HG02938 (cell line): ENCODE data around the gene IKZF5.

Source experiments
- ATAC-seq: cut with Tn5 transposase; IDR thresholded peaks from one replicate; pipeline ENCODE4 v1.9.1; 2021; ENCODE audit warnings: mild to moderate bottlenecking, moderate library complexity; ENCODE audit not compliant: unreplicated experiment

The IKZF5 gene

GRCh38 chr10:123008355-123009104 is at the start of gene IKZF5, which contains the start of gene ACADSB:
IKZF5 (minus strand) TSS chr10:123008795; CDS start chr10:122998625, 10,170 bp downstream.
ACADSB (plus strand) TSS chr10:123009006; CDS start chr10:123009030, 24 bp downstream.
- ATAC-seq, result peak; percentile 77

DNA sequence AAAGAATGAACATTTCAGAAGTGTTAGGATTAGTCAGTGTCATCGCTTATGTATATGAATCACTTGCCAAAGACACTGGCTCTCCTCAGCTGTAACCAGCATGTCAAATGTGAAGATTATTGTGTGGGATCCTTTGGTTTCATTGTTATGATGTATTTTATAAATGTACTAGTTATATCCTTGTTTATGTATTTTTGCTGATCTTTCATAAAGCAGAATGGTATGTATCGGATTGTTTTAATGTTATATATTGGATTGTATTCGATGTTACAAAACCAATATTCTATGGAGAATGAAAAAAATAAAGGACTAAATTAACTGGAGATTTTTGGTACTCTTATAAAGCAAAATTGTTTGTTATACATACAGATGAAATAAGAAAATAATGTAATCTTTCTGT is 49.4 kb upstream of the IKZF5 start:
- no peak for ATAC-seq

- peak; percentile 50 for ATAC-seq
Observed at GRCh38 chr10:123045961-123046731, 37.6 kb upstream of the IKZF5 start.

- no peak for ATAC-seq
Observed at GRCh38 chr10:123044391-123044790, 35.8 kb upstream of the IKZF5 start.

- peak; percentile 67 for ATAC-seq
Observed at GRCh38 chr10:123043409-123043925, 34.9 kb upstream of the IKZF5 start.

- ATAC-seq, result no peak
Observed at GRCh38 chr10:123042708-123043408, 34.3 kb upstream of the IKZF5 start.

DNA sequence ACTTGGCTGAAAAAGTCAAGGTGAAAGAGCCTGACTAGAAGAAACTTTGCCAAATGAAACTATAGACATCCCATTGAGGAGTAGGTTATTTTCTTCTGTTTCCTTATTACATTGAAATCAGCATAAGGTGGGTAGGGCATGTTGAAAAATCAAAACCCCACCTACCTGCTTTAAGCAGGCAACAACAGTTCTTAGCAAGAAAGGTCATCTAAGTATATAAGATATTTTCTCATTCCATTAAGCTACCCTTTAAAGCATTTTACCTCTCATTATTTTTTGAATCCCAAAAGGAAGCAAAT is 31.0 kb upstream of the IKZF5 start:
- no peak for ATAC-seq

DNA sequence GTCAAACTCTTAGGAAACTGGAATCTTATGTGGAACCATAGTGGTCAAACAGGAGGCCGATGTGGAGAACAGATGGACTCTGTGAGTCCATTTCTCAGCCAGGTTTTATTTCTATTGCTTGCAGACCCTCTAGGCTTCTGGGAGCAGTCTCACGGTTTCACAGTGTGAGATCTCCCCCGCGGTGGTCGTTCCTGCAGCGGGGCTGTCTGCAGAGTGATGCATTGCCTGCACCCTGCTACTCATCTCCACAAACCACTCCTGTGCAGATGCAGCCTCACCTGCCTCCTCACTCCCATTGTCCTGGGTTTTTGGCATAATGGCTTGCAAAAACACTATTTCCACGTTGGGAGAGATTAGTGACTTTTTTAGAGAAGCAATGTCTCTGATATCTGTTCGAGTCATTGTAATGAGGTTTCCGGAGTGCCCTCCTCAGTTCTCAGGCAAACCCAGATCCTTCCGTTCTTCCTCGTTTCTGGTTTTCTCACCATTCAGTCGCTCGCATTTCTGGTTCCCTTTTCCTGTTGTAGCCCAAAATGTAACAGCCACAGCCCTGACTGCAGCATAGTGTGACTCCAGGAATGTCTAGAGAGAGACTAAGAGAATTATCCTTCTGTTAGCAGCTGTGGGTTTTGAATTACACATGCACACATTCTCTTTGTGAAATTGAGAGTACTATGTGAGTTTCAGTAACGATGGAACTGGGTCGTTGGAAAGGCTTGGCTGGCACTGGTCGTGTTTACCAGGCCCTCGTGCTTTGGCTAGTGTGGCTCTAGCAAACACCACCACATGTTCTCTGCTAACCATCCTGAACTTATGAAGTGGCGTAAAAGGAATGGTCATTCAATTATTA is 30.4 kb upstream of the IKZF5 start:
- ATAC-seq, result no peak

GRCh38 chr10:123035467-123036086 is 27.0 kb upstream of the IKZF5 start:
- ATAC-seq, result no peak

GRCh38 chr10:123034332-123034731 is 25.7 kb upstream of the IKZF5 start:
- ATAC-seq, result no peak

DNA sequence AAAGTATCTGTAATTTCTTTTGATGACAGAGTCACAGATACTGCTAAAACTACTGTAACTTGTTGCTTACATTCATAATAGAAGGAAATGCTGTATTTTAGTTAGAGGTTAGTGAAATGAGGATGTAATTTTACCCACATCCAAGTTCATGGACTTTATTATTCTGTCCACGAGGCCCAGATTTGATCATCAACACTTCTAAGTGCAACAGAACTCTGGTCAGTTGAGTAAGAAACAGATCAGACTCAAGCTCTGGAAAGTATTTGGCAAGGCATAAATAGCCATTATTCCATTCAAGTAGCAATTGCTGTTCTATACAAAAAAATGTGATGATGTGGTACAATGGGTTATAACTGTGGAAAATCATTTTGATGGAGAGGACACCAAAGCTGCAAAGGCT is 22.5 kb upstream of the IKZF5 start:
- ATAC-seq, result no peak

- ATAC-seq, result no peak
Observed at GRCh38 chr10:123027861-123028260, 19.3 kb upstream of the IKZF5 start.

- ATAC-seq, result no peak
Observed at GRCh38 chr10:123026302-123026701, 17.7 kb upstream of the IKZF5 start.

- ATAC-seq, result no peak
Observed at GRCh38 chr10:123024540-123024939, 15.9 kb upstream of the IKZF5 start.

DNA sequence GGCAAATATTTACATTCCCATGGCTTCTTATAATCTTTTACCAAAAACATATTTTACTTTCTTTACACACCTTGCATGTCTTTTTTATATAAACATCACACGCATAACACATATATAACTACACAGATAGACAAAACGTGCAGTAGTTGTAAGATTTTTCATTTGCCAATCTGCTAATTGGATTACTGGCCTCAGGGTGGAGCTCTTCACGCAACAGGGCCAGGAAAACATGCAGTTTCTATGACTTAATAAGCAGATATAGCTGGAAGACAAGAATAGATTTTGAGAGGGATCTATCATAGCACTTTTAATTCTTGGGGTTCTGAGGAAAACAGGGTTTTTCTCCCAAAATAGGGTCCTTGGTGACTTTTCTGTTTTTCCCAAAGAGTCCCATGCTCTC is 12.9 kb upstream of the IKZF5 start:
- ATAC-seq, result no peak

GRCh38 chr10:123019941-123020703 is 11.5 kb upstream of the IKZF5 start:
- ATAC-seq, result no peak

- no peak for ATAC-seq
Observed at GRCh38 chr10:123019264-123019663, 10.7 kb upstream of the IKZF5 start.

GRCh38 chr10:123018531-123018930 is 9.9 kb upstream of the IKZF5 start:
- ATAC-seq, result no peak

GRCh38 chr10:123017421-123018165 is 9.0 kb upstream of the IKZF5 start:
- ATAC-seq, result no peak
